ENCODE data around the gene CPN2.

DNA sequence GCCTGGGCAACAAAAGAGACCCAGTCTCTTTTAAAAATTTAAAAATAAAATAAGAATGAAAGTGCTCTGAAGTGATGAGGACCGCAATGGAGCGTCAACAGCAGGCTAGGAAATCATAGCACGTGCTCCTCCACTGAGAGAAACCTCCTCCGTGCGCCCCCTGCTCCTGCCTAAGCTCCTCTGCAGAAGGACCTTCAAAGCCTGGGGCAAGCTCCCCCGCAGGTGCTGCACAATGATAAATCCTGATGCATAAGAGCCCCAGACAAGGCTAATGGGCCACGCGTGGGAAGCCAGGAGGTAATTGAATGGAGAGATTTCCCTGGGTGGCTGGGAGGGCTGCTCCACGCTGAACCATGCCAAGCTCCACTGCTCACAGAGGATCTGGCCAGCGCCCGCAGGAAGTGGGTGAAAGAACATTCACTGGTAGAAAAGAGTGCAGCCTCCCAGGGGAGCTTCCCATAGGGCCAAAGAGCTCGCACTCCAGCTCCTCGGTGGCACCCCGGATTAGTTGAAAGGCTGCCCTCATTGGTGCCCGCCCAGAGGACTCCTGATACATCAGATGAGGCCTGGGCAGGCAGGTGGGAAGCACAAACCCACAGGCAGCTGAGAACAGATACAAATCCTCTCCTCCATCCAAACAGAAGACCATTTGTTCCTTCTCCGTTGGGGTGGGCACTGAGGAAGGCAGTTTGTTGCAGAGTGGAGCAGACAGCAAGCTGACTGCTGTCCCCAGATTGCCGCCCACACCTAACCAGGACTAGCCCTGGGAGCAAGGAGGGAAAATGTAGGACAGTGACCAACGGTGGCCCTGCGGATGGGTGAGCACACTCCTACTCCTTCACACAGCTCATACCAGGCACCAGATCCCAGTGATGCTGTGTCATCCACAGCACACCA is 52.5 kb downstream of the CPN2 start:
- no peak for TF ChIP-seq CTCF (IDR thresholded peaks at IDR 0.05; ENCODE audit: insufficient read depth, low read length, poor library complexity, severe bottlenecking)
- no peak for TF ChIP-seq EZH2phosphoT487 (conservative IDR thresholded peaks at IDR 0.05; ENCODE audit: low read length)
